ENCODE measurements around the gene MS4A4A. TPM values are rescaled to one million over a fixed set of nuclear protein-coding genes. Genes with fewer than 3 reads are reported as not detected.

The MS4A4A gene
- total RNA-seq, 1 experiment from 2014 or later = 0.18 TPM

DNA sequence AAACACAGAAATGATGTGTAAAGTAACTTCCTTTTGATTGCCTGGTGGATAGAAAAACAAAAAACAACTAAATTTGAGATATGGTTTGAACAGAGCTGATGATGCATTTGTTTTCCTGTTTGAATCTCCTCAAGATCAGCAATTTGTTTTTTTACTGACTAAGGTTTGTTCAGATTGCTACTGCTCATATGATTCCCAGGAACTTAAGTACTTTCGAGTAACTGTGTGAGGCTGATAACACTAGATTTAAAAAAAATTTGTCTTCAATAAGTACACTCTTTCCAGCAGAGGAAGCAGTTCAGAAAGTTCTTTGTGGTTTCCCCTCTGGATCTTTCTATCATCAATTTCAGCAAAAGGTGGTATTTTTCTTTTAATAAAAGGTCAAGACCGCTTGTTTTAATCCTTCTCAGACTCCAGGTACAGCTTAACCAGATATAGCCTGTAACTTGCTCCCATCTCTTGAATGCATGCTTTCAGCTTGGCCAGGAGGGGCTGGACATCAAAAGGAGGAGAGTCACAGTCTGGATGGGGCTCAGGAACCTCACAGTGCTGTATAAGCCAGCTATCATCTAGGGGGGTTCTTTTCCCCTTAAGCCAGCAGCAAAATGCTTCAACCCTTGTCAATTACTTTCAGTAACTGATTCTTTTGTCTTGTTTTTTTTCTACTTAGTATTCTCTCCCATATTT is 34.3 kb downstream of the MS4A4A start:
- Histone ChIP-seq H3K9me3 (replicated peaks) (no peaks in the 10 kb centered on the region), H3K27me3 (replicated peaks) (no peaks in the 10 kb centered on the region), H3K36me3 (no peaks in the 10 kb centered on the region), H3K27ac (no peak overlapping the region), H3K4me1 (replicated peaks) (no peaks in the 10 kb centered on the region), H3K4me3 (no peak overlapping the region)
- no peak for DNase-seq (ENCODE audit: low read depth in 1 of 2, low spot score in 2 of 2)

GRCh38 chr11:60315871-60316270 is 35.4 kb downstream of the MS4A4A start:
- no peak for DNase-seq (ENCODE audit: low read depth in 1 of 2, low spot score in 2 of 2)
- Histone ChIP-seq H3K4me1 (replicated peaks) (no peaks in the 10 kb centered on the region), H3K9me3 (replicated peaks) (no peaks in the 10 kb centered on the region), H3K4me3 (no peak overlapping the region), H3K36me3 (no peaks in the 10 kb centered on the region), H3K27ac (no peak overlapping the region), H3K27me3 (replicated peaks) (no peaks in the 10 kb centered on the region)

DNA sequence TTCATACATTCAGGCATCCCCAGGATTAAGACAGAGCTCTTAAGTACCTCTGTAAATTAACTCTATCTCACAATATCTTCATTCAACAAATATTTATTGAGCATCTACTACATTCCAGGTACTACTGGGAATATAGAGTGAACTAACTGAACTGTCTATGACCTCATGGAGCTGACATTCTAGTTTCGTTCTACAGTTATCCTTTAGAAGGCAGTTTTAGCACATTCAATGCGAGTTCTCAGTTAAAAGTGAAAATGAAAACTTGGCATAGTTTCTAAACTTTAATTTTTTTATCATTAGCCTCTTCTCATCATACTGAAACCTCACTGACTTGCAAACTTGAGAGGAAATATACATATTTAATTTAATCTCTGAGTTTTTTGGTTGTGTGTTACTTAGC is 35.9 kb downstream of the MS4A4A start:
- Histone ChIP-seq H3K27ac (no peak overlapping the region), H3K4me1 (replicated peaks) (no peaks in the 10 kb centered on the region), H3K36me3 (no peaks in the 10 kb centered on the region)

DNA sequence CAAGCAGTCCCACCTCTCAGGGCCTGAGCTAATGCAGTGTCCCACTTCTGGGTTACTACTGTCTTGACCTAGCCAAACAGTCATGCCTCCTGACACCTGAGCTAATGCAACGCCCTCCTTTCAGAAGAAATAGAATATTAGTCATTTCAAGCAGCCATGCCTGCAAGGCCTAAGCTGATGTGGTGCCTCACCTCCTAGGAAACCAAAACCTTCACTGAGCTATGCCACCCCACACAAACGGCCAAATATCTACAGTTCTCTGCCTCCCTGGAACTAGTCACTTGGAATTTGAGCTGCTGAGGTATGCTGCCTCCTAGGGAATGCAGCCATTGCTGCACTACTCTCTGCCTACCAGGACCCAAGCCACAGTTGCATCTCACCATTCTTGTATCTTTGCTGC is 38.3 kb downstream of the MS4A4A start:
- Histone ChIP-seq H3K36me3 (no peaks in the 10 kb centered on the region), H3K4me3 (no peak overlapping the region), H3K9me3 (replicated peaks) (no peaks in the 10 kb centered on the region), H3K4me1 (replicated peaks) (no peaks in the 10 kb centered on the region), H3K27ac (no peak overlapping the region), H3K27me3 (replicated peaks) (no peaks in the 10 kb centered on the region)
- DNase-seq (ENCODE audit: low read depth in 1 of 2, low spot score in 2 of 2) = no peak

More for the DNA sequence above, 35.9 kb downstream of the MS4A4A start:
- no peak overlapping the region for H3K4me3 ChIP-seq
- H3K9me3 ChIP-seq (replicated peaks) = no peaks in the 10 kb centered on the region
- DNase-seq (ENCODE audit: low read depth in 1 of 2, low spot score in 2 of 2) = no peak
- H3K27me3 ChIP-seq (replicated peaks) = no peaks in the 10 kb centered on the region

DNA sequence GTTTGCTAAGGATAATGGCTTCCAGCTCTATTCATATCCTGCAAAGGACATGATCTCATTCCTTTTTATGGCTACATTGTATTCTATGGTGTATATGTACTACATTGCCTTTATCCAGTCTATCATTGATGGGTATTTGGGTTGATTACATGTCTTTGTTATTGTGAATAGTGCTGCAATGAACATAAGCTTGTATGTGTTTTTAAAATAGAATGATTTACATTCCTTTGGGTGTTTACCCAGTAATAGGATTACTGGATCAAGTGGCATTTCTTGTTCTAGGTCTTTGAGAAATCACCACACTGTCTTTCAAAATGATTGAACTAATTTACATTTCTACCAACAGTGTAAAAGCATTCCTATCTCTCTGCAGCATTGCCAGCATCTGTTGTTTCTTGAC is 40.6 kb downstream of the MS4A4A start:
- Histone ChIP-seq H3K4me1 (replicated peaks) (no peaks in the 10 kb centered on the region), H3K36me3 (no peaks in the 10 kb centered on the region), H3K4me3 (no peak overlapping the region), H3K27me3 (replicated peaks) (no peaks in the 10 kb centered on the region), H3K9me3 (replicated peaks) (no peaks in the 10 kb centered on the region), H3K27ac (no peak overlapping the region)
- no peak for DNase-seq (ENCODE audit: low read depth in 1 of 2, low spot score in 2 of 2)

GRCh38 chr11:60326955-60327354 is 46.5 kb downstream of the MS4A4A start, which contains the start of gene MS4A6E:
TSS of gene MS4A6E (plus strand) at chr11:60327255. CDS start at chr11:60334896, 7,641 bp downstream.
- no peaks in the 10 kb centered on the region for H3K9me3 ChIP-seq (replicated peaks)
- no peak within 1 kb of the TSS for H3K4me3 ChIP-seq
- H3K27ac ChIP-seq = no peak within 1 kb of the TSS
- H3K36me3 ChIP-seq = no peaks in the 10 kb centered on the region
- no peaks in the 10 kb centered on the region for H3K4me1 ChIP-seq (replicated peaks)
- DNase-seq (ENCODE audit: low read depth in 1 of 2, low spot score in 2 of 2) = no peak
- H3K27me3 ChIP-seq (replicated peaks) = no peaks in the 10 kb centered on the region

DNA sequence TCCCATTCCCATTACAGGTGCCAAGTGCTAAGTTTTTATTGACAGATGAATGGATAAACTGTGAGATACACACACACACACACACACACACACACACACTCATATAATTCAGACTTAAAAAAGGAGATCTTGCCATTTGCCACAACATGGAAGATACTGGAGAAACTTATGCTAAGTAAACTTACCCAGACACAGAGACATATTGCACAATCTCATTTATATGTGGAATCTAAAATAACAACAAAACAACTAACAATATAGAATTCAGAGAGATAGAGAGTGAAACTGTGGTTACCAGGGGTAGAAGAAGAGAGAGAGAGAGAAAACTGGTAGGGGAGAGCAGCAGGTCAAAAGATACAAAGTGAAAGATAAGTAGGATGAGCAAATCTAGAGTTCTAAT is 48.0 kb downstream of the MS4A4A start:
- H3K27me3 ChIP-seq (replicated peaks) = no peaks in the 10 kb centered on the region
- H3K36me3 ChIP-seq = no peaks in the 10 kb centered on the region
- H3K9me3 ChIP-seq (replicated peaks) = no peaks in the 10 kb centered on the region
- DNase-seq (ENCODE audit: low read depth in 1 of 2, low spot score in 2 of 2) = no peak
- H3K27ac ChIP-seq = no peak overlapping the region
- no peaks in the 10 kb centered on the region for H3K4me1 ChIP-seq (replicated peaks)
- H3K4me3 ChIP-seq = no peak overlapping the region

DNA sequence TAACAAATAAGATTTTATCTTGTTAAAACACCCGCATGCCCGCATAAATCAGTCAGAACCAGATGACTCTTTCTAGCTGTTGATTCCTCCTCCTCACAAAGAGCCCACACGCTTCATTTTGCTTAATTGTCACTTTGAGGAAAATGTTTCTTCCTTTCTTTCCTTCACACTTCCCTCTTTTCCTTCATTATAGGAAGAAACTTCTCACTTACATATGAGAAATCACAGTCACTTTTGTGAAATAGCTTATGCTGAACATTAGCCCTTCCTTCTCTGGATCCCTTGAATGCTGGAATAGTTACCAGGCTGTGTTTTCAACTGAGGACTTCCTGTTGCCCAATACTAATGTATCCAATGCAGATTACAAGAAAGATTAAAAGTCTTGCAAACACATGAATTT is 52.4 kb downstream of the MS4A4A start:
- no peak for DNase-seq (ENCODE audit: low read depth in 1 of 2, low spot score in 2 of 2)
- H3K4me3 ChIP-seq = no peak overlapping the region
- no peaks in the 10 kb centered on the region for H3K9me3 ChIP-seq (replicated peaks)
- no peaks in the 10 kb centered on the region for H3K36me3 ChIP-seq
- H3K27me3 ChIP-seq (replicated peaks) = no peaks in the 10 kb centered on the region
- H3K4me1 ChIP-seq (replicated peaks) = no peaks in the 10 kb centered on the region
- no peak overlapping the region for H3K27ac ChIP-seq

DNA sequence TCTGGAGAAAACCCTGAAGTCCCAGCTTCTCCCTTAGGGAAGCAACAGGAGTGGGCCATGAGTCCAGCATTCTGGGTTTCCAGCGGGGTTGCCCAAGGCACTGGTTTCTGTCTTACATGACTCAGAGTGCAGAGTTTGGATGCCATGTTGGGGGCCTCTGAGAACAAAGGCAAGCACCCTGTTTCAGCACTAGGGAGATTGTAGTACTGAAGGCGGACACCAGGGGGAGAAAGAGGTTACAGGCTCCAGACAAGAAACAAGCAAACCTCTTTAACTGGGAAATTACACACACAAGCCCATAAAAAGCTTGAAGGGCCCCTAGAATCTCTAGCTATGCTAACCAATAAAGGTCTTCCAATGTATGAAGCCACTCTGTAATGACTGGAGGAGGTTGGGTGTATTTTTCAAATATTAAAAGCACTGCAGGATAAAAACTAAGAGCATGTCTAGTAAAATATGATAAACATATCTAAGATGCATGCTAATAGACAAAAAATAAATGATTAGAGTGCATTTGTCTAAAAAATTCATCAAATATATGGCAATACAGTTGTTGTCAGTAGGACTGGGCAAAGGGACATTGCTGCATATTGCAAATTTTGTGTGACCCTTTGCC is 53.6 kb downstream of the MS4A4A start:
- Histone ChIP-seq H3K4me3 (no peak overlapping the region), H3K4me1 (replicated peaks) (no peaks in the 10 kb centered on the region), H3K27me3 (replicated peaks) (no peaks in the 10 kb centered on the region), H3K36me3 (no peaks in the 10 kb centered on the region), H3K27ac (no peak overlapping the region), H3K9me3 (replicated peaks) (no peaks in the 10 kb centered on the region)
- peak; percentile 66 to 77 for DNase-seq (ENCODE audit: low read depth in 1 of 2, low spot score in 2 of 2)

GRCh38 chr11:60336767-60337391 is 56.4 kb downstream of the MS4A4A start:
- Histone ChIP-seq H3K36me3 (no peaks in the 10 kb centered on the region), H3K27me3 (replicated peaks) (no peaks in the 10 kb centered on the region; the same call in 1 of the 2 replicates), H3K9me3 (replicated peaks) (no peaks in the 10 kb centered on the region), H3K4me3 (no peak overlapping the region), H3K27ac (no peak overlapping the region), H3K4me1 (replicated peaks) (no peaks in the 10 kb centered on the region)
- DNase-seq (ENCODE audit: low read depth in 1 of 2, low spot score in 2 of 2) = no peak

GRCh38 chr11:60338053-60338452 is 57.6 kb downstream of the MS4A4A start:
- Histone ChIP-seq H3K4me3 (no peak overlapping the region), H3K27me3 (replicated peaks) (no peaks in the 10 kb centered on the region; the same call in 1 of the 2 replicates), H3K27ac (no peak overlapping the region), H3K9me3 (replicated peaks) (no peaks in the 10 kb centered on the region), H3K36me3 (no peaks in the 10 kb centered on the region), H3K4me1 (replicated peaks) (no peaks in the 10 kb centered on the region)
- DNase-seq (ENCODE audit: low read depth in 1 of 2, low spot score in 2 of 2) = no peak

DNA sequence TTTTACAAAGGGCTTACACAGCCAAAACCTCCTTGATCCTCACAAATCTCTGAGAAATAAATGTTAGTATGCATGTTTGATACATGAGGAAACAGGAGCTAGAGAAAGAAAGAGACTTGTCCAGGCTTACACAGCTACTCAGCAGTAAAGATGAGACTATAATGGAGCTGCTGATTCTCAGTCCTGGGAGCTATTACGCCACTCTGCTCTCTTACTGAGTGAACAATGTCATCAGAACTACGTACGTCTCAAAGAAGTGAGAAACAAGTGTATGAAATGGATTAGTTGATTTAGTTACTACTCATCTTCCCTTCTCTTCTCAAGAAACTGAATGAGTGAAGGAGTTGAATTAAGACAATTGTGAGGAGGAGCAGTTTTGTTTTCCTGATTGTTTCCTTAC is 58.9 kb downstream of the MS4A4A start:
- Histone ChIP-seq H3K27me3 (replicated peaks) (no peaks in the 10 kb centered on the region; the same call in 1 of the 2 replicates), H3K4me1 (replicated peaks) (no peaks in the 10 kb centered on the region), H3K4me3 (no peak overlapping the region), H3K9me3 (replicated peaks) (no peaks in the 10 kb centered on the region), H3K36me3 (no peaks in the 10 kb centered on the region), H3K27ac (no peak overlapping the region)
- DNase-seq (ENCODE audit: low read depth in 1 of 2, low spot score in 2 of 2) = no peak

GRCh38 chr11:60343094-60343704 is 62.7 kb downstream of the MS4A4A start:
- Histone ChIP-seq H3K4me1 (replicated peaks) (no peaks in the 10 kb centered on the region), H3K27me3 (replicated peaks) (no peaks in the 10 kb centered on the region; the same call in 1 of the 2 replicates), H3K4me3 (no peak overlapping the region), H3K9me3 (replicated peaks) (no peaks in the 10 kb centered on the region), H3K36me3 (no peaks in the 10 kb centered on the region), H3K27ac (no peak overlapping the region)
- DNase-seq (ENCODE audit: low read depth in 1 of 2, low spot score in 2 of 2) = peak in 1 of 2 experiments; percentile 23

GRCh38 chr11:60344146-60344545 is 63.7 kb downstream of the MS4A4A start:
- Histone ChIP-seq H3K4me1 (replicated peaks) (no peaks in the 10 kb centered on the region), H3K36me3 (no peaks in the 10 kb centered on the region), H3K27ac (no peak overlapping the region), H3K4me3 (no peak overlapping the region), H3K27me3 (replicated peaks) (no peaks in the 10 kb centered on the region; the same call in 1 of the 2 replicates), H3K9me3 (replicated peaks) (no peaks in the 10 kb centered on the region)
- no peak for DNase-seq (ENCODE audit: low read depth in 1 of 2, low spot score in 2 of 2)

Data from SJSA1 (cell line).